Measurements from ENCODE around the gene SUPT20H.

DNA sequence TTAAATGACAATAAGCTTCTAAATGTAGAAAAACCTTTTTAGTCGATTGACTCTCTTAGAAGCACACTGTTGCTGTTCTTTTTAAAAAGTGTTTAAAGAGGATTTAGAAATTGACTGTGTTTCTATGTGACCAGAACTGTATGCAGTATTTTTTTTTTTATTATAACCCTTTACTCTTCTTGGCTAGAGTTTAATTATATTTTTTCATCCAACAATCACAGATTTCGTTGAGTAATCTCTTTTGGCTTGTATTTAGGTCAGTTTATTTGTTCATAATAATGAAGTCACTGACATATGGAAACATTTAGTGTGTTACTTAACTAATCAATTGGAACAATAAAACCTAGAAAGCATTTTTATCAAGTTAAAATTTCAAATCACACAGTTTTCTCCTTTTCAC, 26.1 kb upstream of the SUPT20H start:
- TF ChIP-seq POLR2A (IDR thresholded peaks at IDR 0.05) (no peak), POLR2AphosphoS5 (IDR thresholded peaks at IDR 0.05) (no peak)
- TF ChIP-seq, protein P1, sequence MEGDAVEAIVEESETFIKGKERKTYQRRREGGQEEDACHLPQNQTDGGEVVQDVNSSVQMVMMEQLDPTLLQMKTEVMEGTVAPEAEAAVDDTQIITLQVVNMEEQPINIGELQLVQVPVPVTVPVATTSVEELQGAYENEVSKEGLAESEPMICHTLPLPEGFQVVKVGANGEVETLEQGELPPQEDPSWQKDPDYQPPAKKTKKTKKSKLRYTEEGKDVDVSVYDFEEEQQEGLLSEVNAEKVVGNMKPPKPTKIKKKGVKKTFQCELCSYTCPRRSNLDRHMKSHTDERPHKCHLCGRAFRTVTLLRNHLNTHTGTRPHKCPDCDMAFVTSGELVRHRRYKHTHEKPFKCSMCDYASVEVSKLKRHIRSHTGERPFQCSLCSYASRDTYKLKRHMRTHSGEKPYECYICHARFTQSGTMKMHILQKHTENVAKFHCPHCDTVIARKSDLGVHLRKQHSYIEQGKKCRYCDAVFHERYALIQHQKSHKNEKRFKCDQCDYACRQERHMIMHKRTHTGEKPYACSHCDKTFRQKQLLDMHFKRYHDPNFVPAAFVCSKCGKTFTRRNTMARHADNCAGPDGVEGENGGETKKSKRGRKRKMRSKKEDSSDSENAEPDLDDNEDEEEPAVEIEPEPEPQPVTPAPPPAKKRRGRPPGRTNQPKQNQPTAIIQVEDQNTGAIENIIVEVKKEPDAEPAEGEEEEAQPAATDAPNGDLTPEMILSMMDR (IDR thresholded peaks at IDR 0.05) = no peak

Data from upper lobe of left lung (tissue), 4 donors.